Ishikawa (cell line): ENCODE measurements around the gene ZFR.

Experiments
- CEBPB ChIP-seq: IDR thresholded peaks from 2 replicates; pipeline ENCODE4 v1.6.1; 2012
- CREB1 ChIP-seq: IDR thresholded peaks from 2 replicates; pipeline ENCODE4 v1.6.1; 2012; ENCODE audit warnings: low read depth
- EP300 ChIP-seq: IDR thresholded peaks from 2 replicates; pipeline ENCODE4 v1.6.1; 2012; ENCODE audit warnings: borderline replicate concordance
- NFIC ChIP-seq: IDR thresholded peaks from 2 replicates; pipeline ENCODE4 v1.6.1; 2012
- RAD21 ChIP-seq: IDR thresholded peaks from 2 replicates; pipeline ENCODE4 v1.6.1; 2012; ENCODE audit warnings: low read depth
- TAF1 ChIP-seq: IDR thresholded peaks from 2 replicates; pipeline ENCODE4 v1.6.1; 2012; ENCODE audit warnings: low read depth, mild to moderate bottlenecking
- TEAD4 ChIP-seq: IDR thresholded peaks from 2 replicates; pipeline ENCODE4 v1.6.1; 2012
- YY1 ChIP-seq: IDR thresholded peaks from 2 replicates; pipeline ENCODE4 v1.6.1; 2012; ENCODE audit warnings: low read depth
- ZBTB7A ChIP-seq: IDR thresholded peaks from 2 replicates; pipeline ENCODE4 v1.6.1; 2012; ENCODE audit warnings: low read depth
- TF ChIP-seq, protein P1 (sequence below): IDR thresholded peaks from 2 replicates; pipeline ENCODE4 v1.6.1; 2012

DNA sequence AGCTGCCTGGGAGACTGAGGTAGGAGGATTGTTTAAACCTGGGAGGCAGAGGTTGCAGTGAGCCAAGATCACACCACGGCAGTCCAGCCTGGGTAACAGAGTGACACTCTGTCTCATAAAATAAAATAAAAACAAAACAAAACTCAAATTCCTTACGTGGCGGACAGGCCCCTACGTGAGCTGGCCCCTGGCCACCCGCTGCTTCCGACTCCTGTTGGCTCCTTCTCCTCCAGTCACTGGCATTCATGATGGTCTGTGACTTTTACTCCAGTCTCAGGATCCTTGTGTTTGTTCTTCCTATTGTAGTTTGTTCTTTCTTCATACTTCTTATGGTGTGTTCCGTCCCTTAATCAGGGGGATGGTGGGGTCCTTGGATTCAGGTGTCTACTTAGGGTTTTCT lies 28.5 kb upstream of the ZFR start:
- TF ChIP-seq EP300 (no peak), CREB1 (no peak), RAD21 (no peak), CEBPB (no peak), YY1 (no peak), TAF1 (no peak), ZBTB7A (no peak), NFIC (no peak), TEAD4 (no peak)
- TF ChIP-seq, protein P1, sequence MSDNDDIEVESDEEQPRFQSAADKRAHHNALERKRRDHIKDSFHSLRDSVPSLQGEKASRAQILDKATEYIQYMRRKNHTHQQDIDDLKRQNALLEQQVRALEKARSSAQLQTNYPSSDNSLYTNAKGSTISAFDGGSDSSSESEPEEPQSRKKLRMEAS = no peak
